Measurements from ENCODE around the gene TMC2.

GRCh38 chr20:2652724-2653555, 116.6 kb downstream of the TMC2 start:
- TF ChIP-seq POLR2AphosphoS5 (IDR thresholded peaks at IDR 0.05; ENCODE audit: low read depth, low read length) (no peak), POLR2A (IDR thresholded peaks at IDR 0.05; ENCODE audit: low read depth, low read length) (no peak; the same call in 1 of the 2 replicates), TAF1 (IDR thresholded peaks at IDR 0.05; ENCODE audit: borderline replicate concordance, low read depth, low read length) (no peak)
